Neutrophil (primary cell): ENCODE measurements around the gene RAPGEF2.

Experiments used
- H3K27ac ChIP-seq: fragments of 200-600 bp; sonication (generic); 2 replicates; pipeline ENCODE4 v1.5.1; 2016; ENCODE audit warnings: mild to moderate bottlenecking, moderate library complexity
- H3K27me3 ChIP-seq: fragments of 200-600 bp; sonication (generic); 2 replicates; pipeline ENCODE4 v1.6.0; 2016; ENCODE audit warnings: mild to moderate bottlenecking
- H3K36me3 ChIP-seq: fragments of 200-600 bp; sonication (generic); 2 replicates; pipeline ENCODE4 v1.5.1; 2017
- H3K4me1 ChIP-seq, 2 experiments: fragments of 200-600 bp in 1 of 2; sonication (generic) in 1 of 2; 1 replicate in 1 of 2; 2 replicates in 1 of 2; pipeline versions ENCODE4 v1.5.1 to v1.6.1; 2013 to 2016; ENCODE audit warnings: low read depth in 1 of 2, low read length in 1 of 2, mild to moderate bottlenecking in 1 of 2, moderate library complexity in 1 of 2; ENCODE audit not compliant: control insufficient read depth in 1 of 2, insufficient read depth in 1 of 2
- H3K4me3 ChIP-seq, 2 experiments: fragments of 200-600 bp in 1 of 2; sonication (generic) in 1 of 2; 1 replicate in 1 of 2; 2 replicates in 1 of 2; pipeline ENCODE4 v1.5.1; 2013 to 2016; ENCODE audit warnings: low read depth in 1 of 2, low read length in 1 of 2, mild to moderate bottlenecking in 1 of 2, moderate library complexity in 1 of 2
- H3K9me3 ChIP-seq: fragments of 200-600 bp; sonication (generic); 2 replicates; pipeline ENCODE4 v1.5.1; 2016
- CTCF ChIP-seq: fragments of 200-600 bp; sonication (generic); IDR thresholded peaks from 2 replicates; pipeline ENCODE4 v1.5.1; 2016; ENCODE audit warnings: antibody characterized with exemption

Gene RAPGEF2

GRCh38 chr4:159383562-159383931, 280.7 kb downstream of the RAPGEF2 start:
- H3K27ac ChIP-seq: no peak overlapping the region
- no peaks in the 10 kb centered on the region for H3K9me3 ChIP-seq
- H3K27me3 ChIP-seq: no peaks in the 10 kb centered on the region
- no peak for TF ChIP-seq CTCF
- H3K36me3 ChIP-seq: no peaks in the 10 kb centered on the region
- H3K4me3 ChIP-seq: no peak overlapping the region
- H3K4me1 ChIP-seq: no peaks in the 10 kb centered on the region

- no peaks in the 10 kb centered on the region for H3K27me3 ChIP-seq
- no peak for TF ChIP-seq CTCF
- no peaks in the 10 kb centered on the region for H3K36me3 ChIP-seq
- H3K27ac ChIP-seq: no peak overlapping the region
- no peaks in the 10 kb centered on the region for H3K9me3 ChIP-seq
- no peak overlapping the region for H3K4me3 ChIP-seq
- no peaks in the 10 kb centered on the region for H3K4me1 ChIP-seq
Measured at GRCh38 chr4:159384017-159384416, 281.1 kb downstream of the RAPGEF2 start.

GRCh38 chr4:159384632-159385031, 281.8 kb downstream of the RAPGEF2 start:
- TF ChIP-seq CTCF: no peak
- H3K27me3 ChIP-seq: no peaks in the 10 kb centered on the region
- no peaks in the 10 kb centered on the region for H3K9me3 ChIP-seq
- no peaks in the 10 kb centered on the region for H3K4me1 ChIP-seq
- no peak overlapping the region for H3K27ac ChIP-seq
- no peaks in the 10 kb centered on the region for H3K36me3 ChIP-seq
- H3K4me3 ChIP-seq: no peak overlapping the region

GRCh38 chr4:159386620-159387019, 283.7 kb downstream of the RAPGEF2 start:
- peaks cover 7% of the 10 kb centered on the region for H3K27me3 ChIP-seq
- no peak for TF ChIP-seq CTCF
- no peak overlapping the region for H3K27ac ChIP-seq
- no peaks in the 10 kb centered on the region for H3K4me1 ChIP-seq
- H3K9me3 ChIP-seq: no peaks in the 10 kb centered on the region
- H3K36me3 ChIP-seq: no peaks in the 10 kb centered on the region
- no peak overlapping the region for H3K4me3 ChIP-seq

- no peaks in the 10 kb centered on the region for H3K9me3 ChIP-seq
- TF ChIP-seq CTCF: no peak
- H3K27me3 ChIP-seq: peaks cover 7% of the 10 kb centered on the region
- H3K4me1 ChIP-seq: no peaks in the 10 kb centered on the region
- no peak overlapping the region for H3K27ac ChIP-seq
- no peak overlapping the region for H3K4me3 ChIP-seq
- no peaks in the 10 kb centered on the region for H3K36me3 ChIP-seq
Measured at GRCh38 chr4:159389756-159390155, 286.9 kb downstream of the RAPGEF2 start.

GRCh38 chr4:159390648-159391047, 287.8 kb downstream of the RAPGEF2 start:
- H3K27ac ChIP-seq: no peak overlapping the region
- H3K36me3 ChIP-seq: no peaks in the 10 kb centered on the region
- no peaks in the 10 kb centered on the region for H3K4me1 ChIP-seq
- peaks cover 7% of the 10 kb centered on the region for H3K27me3 ChIP-seq
- no peak overlapping the region for H3K4me3 ChIP-seq
- TF ChIP-seq CTCF: no peak
- H3K9me3 ChIP-seq: no peaks in the 10 kb centered on the region
